Keratinocyte (primary cell): ENCODE data around the gene TGFB1I1.

Experiments used
- EZH2 ChIP-seq: IDR thresholded peaks from one replicate; pipeline ENCODE4 v1.6.1; 2012; ENCODE audit warnings: inconsistent platforms, mild to moderate bottlenecking, low read length, moderate library complexity
- TF ChIP-seq, protein P1 (sequence below), 3 experiments: IDR thresholded peaks in 1 of 3; conservative IDR thresholded peaks in 1 of 3; optimal IDR thresholded peaks in 1 of 3; 2 replicates in 2 of 3; 3 replicates in 1 of 3; pipeline versions ENCODE3 to v1.5.1; 2011; ENCODE audit warnings: low read length in 3 of 3, mild to moderate bottlenecking in 3 of 3, moderate library complexity in 2 of 3, control low read depth in 1 of 3, inconsistent platforms in 1 of 3; ENCODE audit not compliant: insufficient read depth in 2 of 3; ENCODE audit errors: extremely low read depth in 1 of 3

DNA sequence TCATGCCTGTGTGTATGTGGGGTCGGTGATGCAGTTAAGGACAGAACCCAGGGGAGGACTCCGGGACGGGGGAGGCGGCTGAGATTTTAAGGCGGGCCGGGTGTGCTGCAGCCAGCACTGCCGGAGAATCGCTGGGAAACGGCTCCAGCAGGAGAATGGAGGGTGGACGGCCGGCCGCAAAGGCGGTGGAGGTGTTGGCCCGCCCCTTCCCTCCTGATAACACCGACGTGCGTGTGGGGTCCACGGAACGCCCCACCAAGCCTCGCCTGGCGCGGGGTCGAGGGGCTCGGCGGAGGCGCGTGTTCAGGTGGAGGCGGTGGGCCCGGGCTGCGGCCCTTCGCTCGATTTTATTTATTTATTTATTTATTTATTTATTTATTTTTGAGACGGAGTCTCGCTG is 30.0 kb upstream of the TGFB1I1 start:
- TF ChIP-seq, protein P1, sequence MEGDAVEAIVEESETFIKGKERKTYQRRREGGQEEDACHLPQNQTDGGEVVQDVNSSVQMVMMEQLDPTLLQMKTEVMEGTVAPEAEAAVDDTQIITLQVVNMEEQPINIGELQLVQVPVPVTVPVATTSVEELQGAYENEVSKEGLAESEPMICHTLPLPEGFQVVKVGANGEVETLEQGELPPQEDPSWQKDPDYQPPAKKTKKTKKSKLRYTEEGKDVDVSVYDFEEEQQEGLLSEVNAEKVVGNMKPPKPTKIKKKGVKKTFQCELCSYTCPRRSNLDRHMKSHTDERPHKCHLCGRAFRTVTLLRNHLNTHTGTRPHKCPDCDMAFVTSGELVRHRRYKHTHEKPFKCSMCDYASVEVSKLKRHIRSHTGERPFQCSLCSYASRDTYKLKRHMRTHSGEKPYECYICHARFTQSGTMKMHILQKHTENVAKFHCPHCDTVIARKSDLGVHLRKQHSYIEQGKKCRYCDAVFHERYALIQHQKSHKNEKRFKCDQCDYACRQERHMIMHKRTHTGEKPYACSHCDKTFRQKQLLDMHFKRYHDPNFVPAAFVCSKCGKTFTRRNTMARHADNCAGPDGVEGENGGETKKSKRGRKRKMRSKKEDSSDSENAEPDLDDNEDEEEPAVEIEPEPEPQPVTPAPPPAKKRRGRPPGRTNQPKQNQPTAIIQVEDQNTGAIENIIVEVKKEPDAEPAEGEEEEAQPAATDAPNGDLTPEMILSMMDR (optimal IDR thresholded peaks at IDR 0.05 in 1 of 3, IDR thresholded peaks at IDR 0.05 in 1 of 3, conservative IDR thresholded peaks at IDR 0.05 in 1 of 3; ENCODE audit: extremely low read depth in 1 of 3, insufficient read depth in 2 of 3, low read length in 3 of 3): no peak
- TF ChIP-seq EZH2: no peak
